HG03571 (cell line): ENCODE measurements around the gene CYP46A1.

Source experiments
- ATAC-seq: cut with Tn5 transposase; IDR thresholded peaks from one replicate; pipeline ENCODE4 v1.9.1; 2021; ENCODE audit not compliant: unreplicated experiment

The CYP46A1 gene

GRCh38 chr14:99707420-99707819 is 23.3 kb downstream of the CYP46A1 start:
- ATAC-seq: no peak

GRCh38 chr14:99707921-99708320 is 23.8 kb downstream of the CYP46A1 start:
- ATAC-seq: no peak

- no peak for ATAC-seq
Observed at GRCh38 chr14:99708449-99708848, 24.4 kb downstream of the CYP46A1 start.

- ATAC-seq: no peak
Observed at GRCh38 chr14:99713972-99714371, 29.9 kb downstream of the CYP46A1 start.

GRCh38 chr14:99715266-99716000 is 31.3 kb downstream of the CYP46A1 start:
- ATAC-seq: no peak

GRCh38 chr14:99716091-99716849 is 32.2 kb downstream of the CYP46A1 start:
- no peak for ATAC-seq

- ATAC-seq: no peak
Observed at GRCh38 chr14:99716850-99717681, 33.0 kb downstream of the CYP46A1 start.

- ATAC-seq: no peak
Observed at GRCh38 chr14:99717682-99718013, 33.5 kb downstream of the CYP46A1 start.

GRCh38 chr14:99718031-99718810 is 34.1 kb downstream of the CYP46A1 start:
- ATAC-seq: peak; percentile 92

GRCh38 chr14:99718811-99719192 is 34.7 kb downstream of the CYP46A1 start:
- peak; percentile 43 for ATAC-seq

GRCh38 chr14:99720941-99721791 is 37.1 kb downstream of the CYP46A1 start:
- ATAC-seq: no peak

GRCh38 chr14:99721792-99722516 is 37.9 kb downstream of the CYP46A1 start:
- no peak for ATAC-seq

- no peak for ATAC-seq
Observed at GRCh38 chr14:99722741-99723140, 38.6 kb downstream of the CYP46A1 start.

GRCh38 chr14:99724196-99724891 is 40.2 kb downstream of the CYP46A1 start:
- no peak for ATAC-seq

GRCh38 chr14:99724939-99725773 is 41.1 kb downstream of the CYP46A1 start:
- no peak for ATAC-seq

GRCh38 chr14:99725774-99726537 is 41.9 kb downstream of the CYP46A1 start:
- ATAC-seq: no peak

GRCh38 chr14:99726538-99727095 is 42.5 kb downstream of the CYP46A1 start:
- ATAC-seq: no peak
